GM19467 (cell line): ENCODE results near the gene TMEM181.
"Not testable (repeated sequence)": the region's sequence is repeated elsewhere in the genome, so short reads cannot be mapped to it uniquely, and the experiment has no call there.

Experiments
- ATAC-seq: cut with Tn5 transposase; IDR thresholded peaks from one replicate; pipeline ENCODE4 v1.9.1; 2021; ENCODE audit warnings: mild to moderate bottlenecking, moderate library complexity; ENCODE audit not compliant: unreplicated experiment

Gene TMEM181

DNA sequence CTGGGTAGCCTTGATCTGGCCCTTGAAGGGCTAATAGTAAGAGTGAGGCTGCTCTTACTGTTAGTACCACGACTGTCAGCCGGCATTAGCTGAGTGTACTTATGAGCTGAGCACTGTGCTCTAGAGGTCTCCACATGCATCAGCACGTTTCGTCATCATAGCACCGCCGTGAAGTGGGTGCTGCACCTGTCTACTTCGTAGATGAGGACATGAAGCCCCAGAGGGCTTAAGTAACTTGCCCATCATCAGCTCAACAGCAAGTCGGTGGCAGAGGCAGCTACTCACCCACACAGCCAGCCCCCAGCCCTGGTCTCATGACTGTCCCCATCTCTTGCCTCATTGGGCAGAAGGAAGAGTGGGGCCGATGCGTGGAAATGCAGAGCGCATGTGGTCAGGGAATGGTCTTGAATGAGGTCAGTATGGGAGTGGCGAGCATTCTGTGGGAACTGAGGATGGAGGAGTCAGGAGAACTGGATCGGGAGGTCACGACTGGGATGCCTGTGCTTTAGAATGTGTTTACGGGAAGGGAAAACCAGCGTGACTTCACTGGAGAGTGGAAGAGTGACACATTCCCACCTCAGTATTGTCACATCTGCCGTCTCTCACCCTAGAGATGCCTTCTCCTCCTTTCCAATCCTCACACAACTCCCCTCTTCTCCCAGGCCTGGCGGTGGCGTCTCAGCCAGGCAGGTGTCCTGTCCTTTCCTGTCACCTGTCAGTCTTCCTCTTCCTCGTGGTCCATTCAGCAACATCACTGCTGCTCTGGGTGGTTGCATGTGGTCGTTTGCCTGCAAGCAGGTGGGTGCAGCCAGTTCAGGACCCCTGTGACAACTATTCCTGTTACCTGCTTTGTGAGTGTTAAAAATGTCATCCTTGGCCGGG, 95.9 kb downstream of the TMEM181 start:
- no peak for ATAC-seq

DNA sequence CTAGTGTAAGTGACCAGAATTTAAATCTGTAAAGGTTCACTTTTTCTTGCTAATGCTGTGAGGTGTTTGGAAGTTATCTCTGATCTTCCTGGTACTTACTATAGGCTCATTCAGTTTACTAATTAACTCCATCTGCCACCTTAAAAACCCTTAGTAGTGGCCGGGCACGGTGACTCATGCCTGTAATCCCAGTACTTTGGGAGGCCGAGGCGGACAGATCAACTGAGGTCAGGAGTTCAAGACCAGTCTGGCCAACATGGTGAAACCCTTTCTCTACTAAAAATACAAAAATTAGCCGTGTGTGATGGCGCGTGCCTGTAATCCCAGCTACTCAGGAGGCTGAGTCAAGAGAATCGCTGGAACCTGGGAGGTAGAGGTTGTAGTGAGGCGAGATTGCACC, 97.1 kb downstream of the TMEM181 start:
- ATAC-seq = not testable (repeated sequence)

DNA sequence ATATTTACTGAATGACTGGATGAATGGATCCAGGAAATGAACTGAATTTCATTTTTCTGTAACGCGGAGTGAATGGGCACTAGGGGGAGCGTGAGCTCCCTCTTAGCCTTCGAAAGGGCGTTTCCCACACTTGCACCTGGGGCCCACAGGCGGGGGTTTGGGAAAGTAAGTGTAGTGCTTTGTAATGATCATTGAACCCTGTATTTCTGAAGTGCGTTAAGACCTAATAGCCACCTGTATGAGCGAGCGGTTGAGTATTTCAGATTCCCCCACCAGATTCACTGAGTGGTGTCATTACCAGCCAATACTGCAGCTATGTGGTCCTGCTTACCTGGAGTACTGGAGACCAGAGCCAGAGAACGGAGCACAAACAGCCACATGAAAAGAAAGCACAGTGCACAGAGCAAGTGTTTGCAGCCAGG, 100.5 kb downstream of the TMEM181 start:
- no peak for ATAC-seq

DNA sequence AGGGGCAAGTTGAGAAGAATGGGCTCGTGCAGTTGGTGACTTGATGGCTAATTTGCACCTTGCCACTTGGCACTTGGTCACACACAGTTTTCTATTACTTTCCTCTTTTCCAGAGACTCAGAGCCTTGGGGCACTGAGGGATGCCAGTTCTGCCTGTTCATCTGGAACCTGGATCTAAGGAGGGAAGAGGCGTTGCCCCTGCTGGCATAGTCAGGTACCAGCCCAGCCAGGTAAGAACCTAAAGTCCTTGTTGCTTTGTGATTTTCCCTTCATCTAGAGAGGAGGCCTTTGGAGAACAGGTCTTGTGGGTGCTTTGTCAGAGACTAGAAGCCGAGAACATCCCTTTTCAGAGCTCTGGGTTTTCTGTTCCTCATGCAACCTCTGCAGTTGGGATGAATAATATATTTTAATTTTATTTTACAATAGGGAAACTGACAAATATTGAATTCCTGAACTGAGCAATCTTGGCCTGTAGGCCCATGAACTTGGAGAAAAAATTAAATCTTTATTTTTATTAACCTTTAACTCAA, 101.3 kb downstream of the TMEM181 start:
- ATAC-seq = no peak

DNA sequence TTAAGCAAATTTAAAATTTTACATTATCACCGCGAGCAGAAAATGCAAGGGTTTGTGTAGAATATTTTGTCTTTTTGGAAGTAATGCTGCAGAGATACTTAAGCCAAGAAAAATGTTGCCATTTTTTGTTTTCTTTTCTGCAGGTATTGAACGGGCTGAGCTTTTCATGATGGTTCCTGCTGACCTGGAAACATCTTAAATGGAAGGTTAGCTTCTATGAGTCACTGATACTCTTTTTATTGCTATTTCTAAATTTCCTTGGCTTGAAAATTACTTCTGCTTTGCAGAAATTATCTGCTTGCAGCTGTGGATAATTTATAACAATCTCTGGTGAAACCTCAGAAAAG, 102.7 kb downstream of the TMEM181 start:
- no peak for ATAC-seq

DNA sequence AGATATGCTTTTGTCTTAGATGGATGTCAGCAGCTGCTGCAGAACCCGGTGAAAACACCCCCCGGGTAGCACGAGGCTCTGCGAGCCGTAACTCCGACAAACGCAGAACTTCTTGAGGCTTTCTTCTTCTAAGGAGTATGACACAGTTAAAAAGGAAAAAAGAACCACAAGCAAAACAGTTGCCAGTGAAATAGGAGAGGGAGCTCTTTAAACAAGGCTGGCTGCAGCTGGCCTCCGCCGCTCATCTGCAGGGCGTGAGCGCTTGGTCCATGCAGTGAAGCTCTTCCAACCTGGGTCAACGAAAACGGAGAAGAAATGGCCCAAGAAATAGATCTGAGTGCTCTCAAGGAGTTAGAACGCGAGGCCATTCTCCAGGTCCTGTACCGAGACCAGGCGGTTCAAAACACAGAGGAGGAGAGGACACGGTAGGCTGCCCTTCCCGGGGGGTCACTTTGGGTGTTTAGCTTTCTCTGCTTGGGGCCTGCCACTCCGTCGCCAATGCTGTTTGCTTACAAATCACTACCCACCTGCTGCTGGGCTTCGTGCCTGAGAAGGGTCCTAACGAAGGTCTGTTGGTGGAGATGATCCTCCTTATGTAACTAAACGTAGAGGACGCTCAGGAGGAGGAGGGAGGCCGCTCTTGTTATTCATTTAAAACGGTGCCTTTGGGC, 103.2 kb downstream of the TMEM181 start:
- ATAC-seq = no peak

DNA sequence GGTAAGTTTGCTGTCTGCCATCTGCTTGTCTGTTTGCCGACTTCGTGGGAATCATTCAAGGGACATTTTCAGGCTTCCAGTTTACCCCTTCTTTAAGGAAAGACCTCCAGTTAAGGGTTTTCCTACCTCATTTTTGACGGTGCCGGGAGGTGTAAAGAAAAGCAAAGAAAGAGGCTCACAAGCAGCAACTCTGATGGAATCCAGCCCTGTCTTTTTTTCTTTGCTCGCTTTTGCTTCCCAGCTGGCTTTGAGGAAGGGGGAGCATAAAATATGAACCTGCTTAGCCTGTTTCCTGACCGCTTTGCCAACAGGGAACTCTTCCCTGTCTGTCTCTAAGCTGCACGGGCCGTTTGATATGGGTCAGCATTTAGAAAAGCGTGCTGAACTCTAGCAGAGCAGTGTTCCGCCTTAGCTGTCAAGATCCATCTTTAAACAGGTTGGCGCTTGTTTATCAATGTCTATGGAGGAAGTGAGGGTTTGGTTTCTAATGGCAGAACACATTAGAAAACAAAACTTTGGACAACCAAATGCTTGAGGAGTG, 103.8 kb downstream of the TMEM181 start:
- ATAC-seq = no peak

DNA sequence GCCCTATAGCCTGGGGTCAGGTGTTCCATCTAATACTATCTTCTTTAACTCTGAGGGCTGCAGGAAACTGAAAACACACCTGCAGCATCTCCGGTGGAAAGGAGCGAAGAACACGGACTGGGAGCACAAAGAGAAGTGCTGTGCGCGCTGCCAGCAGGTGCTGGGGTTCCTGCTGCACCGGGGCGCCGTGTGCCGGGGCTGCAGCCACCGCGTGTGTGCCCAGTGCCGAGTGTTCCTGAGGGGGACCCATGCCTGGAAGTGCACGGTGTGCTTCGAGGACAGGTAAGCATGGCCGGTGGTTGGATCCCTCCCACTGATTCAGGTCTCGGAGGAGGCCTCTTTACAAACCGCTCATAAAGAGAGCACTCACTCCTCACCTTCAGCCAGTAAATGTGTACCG, 105.4 kb downstream of the TMEM181 start:
- ATAC-seq = no peak

DNA sequence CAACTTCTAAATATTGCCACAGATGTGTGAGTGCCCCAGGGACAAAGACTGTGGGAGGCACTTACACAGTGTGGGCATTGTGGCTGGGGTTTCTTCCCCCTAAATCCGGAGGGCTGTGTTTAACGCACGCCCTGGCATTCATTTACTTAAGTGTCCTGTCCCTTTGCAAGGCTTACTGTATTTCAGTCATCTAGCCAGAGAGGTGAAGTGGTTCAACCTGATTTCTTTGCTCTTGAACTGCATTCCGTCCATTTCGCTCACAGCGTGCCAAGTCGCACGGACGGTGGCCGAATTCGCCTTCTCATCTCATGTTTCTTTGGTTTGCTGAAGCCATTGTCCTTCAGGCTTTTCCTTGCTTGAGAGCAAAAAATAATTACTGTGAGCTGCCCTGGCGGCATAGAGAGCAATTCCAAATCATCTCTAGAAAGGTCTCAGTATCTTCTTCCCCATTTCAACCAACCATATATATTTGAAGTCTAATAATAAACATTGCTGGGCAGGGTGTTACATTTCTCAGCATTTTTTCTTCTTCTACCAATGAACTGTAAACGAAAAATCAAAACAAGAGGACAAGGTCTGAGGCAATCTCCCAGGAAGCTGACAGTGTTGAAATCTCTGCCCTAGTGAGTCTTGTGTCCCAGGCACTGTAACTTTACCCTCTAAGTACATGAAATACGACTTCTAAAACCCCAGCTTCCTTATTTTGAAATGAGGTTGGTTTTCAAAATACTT, 106.9 kb downstream of the TMEM181 start:
- no peak for ATAC-seq

DNA sequence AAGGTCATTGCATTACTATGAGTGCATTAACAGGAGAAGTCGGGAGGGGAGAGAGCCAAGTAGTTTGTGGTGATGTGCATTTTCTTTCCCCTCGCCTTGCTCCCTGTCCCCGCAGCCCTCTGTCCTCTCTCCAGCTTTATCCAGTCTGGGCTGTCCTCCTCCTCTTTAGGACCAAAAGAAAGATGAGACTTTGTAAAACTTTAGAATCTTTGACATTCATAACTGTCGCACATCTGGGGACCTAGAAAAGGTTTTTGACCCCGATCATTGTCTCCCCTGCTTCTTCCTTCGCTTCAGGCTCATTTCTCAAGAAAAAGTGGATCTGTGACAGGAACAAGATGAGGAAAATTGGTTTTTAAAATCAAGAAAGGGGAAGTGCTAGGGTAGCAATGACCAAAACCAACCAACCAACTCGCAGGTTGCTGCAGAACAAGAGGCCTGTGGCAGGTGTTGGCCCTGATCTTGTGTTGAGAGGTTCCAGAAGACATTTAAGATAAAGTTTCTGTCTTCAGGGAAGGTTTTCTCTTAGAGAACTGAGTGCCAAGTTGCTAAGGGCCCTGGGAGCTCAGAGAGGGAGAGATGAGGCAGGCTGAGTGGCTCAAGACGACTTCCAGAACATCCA, 107.6 kb downstream of the TMEM181 start:
- no peak for ATAC-seq

DNA sequence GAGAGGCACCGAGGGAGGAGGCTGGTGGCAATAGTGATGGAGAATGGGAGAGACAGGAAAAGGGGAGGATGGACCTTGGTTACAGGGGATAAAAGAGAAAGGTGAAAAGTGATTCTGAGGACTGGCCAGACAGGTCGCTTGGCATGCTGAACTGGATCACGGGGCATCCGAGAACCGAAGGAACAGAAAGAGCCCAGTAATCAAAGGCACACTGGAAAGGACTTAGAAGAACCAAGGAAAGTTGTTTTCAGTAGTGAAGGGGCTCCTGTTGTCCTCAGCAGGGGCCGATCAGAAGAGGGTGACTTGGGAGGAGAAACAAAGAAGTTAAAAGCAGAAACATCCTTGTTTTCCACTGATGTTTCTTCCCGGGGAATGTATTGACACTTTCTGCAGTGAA, 108.8 kb downstream of the TMEM181 start:
- ATAC-seq = no peak

DNA sequence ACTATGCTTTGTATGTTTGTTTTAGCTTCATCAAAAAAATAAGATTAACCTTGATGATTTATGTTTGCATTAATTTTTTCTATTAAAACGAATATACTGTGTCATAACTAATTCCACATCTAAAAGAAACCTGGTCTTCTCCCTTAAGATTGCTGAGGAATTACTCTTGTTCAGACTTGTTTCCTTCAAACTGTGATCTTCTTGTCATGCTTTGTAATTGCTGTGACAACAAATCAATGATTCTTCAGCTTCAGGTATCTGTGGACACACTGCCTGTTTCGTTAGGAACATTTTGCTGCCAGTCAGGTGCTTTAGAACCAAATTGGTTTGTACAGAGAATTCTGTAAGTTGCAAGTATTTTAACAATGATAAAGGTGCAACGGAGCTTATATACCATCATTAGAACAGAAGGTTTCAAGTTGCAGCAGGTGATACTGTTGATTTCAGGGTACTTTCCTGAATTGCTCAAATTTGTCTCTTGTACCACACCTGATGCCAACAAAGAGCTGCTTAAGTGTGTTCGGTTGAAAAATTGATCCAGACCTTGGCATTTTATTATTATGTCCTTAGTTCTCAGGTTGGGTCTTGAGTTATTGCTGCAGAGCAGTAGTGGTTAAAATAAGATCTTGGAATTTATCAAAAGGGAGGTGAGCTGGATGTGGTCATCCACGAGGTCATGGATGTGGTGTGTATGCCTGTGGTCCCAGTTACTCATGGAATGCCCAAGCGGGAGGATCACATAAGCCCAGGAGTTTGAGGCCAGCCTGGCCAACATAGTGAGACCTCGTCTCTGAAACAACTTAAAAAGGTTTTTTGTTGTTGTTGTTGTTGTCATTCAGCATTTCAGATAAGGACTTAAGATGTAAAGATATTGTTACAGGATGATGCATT, 109.5 kb downstream of the TMEM181 start:
- no peak for ATAC-seq

DNA sequence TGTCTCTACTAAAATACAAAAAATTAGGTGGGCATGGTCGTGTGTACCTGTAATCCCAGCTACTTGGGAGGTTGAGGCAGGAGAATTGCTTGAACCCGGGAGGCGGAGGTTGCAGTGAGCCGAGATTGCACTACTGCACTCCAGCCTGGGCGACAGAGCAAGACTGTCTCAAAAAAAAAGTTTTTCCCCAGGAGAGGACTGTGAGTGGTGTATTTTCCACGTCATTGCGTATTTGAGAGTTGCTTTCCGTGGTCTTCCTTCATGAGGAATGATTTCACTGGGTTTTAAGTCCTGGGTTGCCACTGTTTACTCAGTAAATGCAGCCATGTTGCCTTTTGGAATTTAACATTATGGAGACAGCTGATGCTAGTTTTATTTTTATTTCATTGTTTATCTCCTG, 112.2 kb downstream of the TMEM181 start:
- ATAC-seq = not testable (repeated sequence)

DNA sequence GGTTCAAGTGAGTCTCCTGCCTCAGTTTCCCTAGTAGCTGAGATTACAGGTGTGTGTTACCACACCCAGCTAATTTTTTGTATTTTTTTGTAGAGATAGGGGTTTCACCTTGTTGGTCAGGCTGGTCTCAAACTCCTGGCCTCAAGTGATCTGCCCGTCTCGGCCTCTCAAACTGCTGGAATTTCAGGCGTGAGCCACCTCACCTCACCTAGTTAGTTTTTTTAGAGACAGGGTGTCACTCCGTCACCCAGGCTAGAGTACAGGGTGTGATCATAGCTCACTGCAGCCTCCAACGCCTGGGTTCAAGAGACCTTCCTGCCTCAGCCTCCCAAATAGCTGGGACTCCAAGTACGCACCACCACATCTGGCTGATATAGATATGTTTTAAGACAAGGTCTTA, 112.8 kb downstream of the TMEM181 start:
- ATAC-seq = no peak

DNA sequence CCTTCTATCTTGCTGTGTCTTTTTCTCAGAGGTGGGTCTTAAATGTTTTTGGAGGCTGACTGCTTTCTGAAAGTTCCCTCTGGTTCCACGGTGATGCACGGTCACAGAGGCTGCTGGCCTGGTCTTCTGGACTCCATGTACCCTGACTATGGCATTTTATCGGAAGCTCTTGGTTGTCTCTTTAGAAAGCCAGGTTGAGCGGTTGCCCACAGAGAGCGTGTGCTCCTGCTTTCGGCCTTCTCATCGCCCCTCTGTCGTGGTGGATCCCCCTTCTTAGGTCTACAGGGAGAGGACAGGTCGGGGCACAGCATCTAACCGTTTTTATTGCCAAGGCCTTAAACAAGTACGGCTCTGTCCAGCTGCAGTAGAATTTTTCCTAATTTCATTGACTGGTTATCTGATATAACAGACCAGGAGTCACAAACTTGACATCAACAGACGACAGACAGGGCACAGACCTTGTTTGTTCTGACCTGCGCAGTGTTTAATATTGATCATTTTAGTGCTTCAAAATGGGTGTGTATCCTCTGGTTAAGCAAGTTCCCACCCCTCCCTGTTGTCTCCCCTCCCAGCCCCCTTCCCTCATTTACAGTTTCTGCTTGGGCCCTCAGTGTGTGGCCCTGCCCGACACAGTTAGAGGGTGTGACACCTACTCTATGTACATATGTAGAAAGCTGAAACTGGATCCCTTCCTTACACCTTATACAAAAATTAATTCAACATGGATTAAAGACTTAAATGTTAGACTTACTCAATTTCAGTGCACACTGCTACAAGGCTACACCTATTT, 114.6 kb downstream of the TMEM181 start:
- no peak for ATAC-seq

DNA sequence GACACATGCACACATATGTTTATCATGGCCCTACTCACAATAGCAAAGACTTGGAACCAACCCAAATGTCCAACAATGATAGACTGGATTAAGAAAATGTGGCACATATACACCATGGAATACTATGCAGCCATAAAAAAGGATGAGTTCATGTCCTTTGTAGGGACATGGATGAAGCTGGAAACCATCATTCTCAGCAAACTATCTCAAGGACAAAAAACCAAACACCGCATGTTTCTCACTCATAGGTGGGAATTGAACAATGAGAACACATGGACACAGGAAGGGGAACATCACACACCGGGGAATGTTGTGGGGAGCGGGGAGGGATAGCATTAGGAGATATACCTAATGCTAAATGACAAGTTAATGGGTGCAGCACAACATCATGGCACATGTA, 117.2 kb downstream of the TMEM181 start:
- not testable (repeated sequence) for ATAC-seq

DNA sequence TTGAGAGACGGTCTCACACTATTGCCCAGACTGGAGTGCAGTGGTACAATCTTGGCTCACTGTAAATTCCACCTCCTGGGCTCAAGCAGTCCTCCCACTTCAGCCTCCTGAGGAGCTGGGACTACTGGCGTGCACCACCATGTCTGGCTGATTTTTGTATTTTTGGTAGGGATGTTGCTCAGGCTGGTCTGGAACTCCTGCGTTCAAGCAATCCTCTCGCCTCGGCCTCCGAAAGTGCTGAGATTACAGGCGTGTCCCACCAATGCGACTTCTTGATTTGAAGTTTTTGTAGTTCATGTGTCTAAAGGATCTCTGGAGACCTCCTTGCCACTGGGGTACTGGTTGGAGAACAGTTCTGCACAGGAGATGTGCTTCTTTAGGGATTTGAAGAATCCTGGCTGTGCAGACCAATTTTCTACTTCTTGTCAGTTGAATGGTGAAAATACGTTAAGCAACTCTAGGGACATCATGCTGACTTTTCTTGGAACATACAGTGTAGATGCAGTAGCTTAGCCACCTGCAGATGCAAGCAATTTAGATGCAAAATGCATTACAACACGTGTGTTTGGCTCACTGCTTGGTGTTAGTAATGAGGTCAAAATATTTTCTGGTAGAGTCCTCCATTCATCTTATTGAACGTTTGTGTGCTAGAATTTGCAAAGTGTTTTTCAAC, 118.2 kb downstream of the TMEM181 start:
- no peak for ATAC-seq

DNA sequence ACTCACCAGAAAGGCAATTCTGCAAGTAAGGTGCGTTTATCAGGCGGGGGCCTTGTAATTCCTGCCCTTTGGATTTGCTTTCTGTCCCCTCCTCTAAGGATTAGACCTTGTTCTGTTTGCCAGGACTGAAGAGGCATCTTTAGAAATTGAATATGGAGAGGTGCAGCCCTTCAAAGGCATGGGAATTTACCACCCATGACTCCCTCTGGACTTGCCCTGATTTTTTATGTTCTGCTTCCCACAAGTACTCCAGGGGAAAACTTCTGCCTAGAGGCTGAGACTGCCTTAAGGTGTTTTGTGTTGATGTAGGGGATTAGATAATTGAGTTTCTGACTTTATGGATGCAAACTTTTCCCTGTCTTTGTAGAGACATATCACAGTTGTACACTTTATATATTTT, 120.1 kb downstream of the TMEM181 start:
- no peak for ATAC-seq
